NCI-H2227 treated with DMSO at 0.1 percent for 48 hours (cell line): ENCODE data around the gene NEUROD1.
A peak's percentile ranks its signal among the peaks of the same experiment; 100 is the strongest.

ENCODE experiments used
- DNase-seq: peaks from one replicate; lab custom pipeline; 2025; lab: John Stamatoyannopoulos, UW

NEUROD1 gene

GRCh38 chr2:181679544-181679979, 755 bp downstream of the NEUROD1 start:
- DNase-seq: no peak

- DNase-seq: peak; percentile 36
Measured at GRCh38 chr2:181678861-181679543, 1.3 kb downstream of the NEUROD1 start.

DNA sequence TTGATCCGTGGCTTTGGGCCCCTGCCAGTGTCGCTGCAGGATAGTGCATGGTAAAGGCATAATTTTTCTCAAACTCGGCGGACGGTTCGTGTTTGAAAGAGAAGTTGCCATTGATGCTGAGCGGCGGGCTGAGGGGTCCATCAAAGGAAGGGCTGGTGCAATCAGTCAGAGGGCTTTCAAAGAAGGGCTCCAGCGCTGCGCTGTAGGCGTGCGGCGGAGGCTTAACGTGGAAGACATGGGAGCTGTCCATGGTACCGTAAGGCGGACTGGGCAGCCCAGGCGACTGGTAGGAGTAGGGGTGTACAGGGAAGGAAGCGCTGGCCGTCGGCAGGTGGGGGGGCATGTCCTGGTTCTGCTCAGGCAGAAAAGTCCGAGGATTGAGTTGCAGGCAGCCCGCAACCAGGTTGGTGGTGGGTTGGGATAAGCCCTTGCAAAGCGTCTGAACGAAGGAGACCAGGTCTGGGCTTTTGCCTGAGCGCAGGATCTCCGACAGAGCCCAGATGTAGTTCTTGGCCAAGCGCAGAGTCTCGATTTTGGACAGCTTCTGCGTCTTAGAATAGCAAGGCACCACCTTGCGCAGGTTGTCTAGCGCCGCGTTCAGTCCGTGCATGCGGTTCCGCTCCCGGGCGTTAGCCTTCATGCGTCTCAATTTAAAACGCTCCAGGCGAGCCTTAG, 2.3 kb downstream of the NEUROD1 start:
- no peak for DNase-seq

- no peak for DNase-seq
Measured at GRCh38 chr2:181675254-181675653, 5.1 kb downstream of the NEUROD1 start.

GRCh38 chr2:181674461-181674860, 5.9 kb downstream of the NEUROD1 start:
- DNase-seq: no peak

- DNase-seq: peak; percentile 80
Measured at GRCh38 chr2:181673173-181673572, 7.1 kb downstream of the NEUROD1 start.

GRCh38 chr2:181672255-181673008, 7.9 kb downstream of the NEUROD1 start:
- no peak for DNase-seq

- DNase-seq: no peak
Measured at GRCh38 chr2:181670632-181671031, 9.7 kb downstream of the NEUROD1 start.

DNA sequence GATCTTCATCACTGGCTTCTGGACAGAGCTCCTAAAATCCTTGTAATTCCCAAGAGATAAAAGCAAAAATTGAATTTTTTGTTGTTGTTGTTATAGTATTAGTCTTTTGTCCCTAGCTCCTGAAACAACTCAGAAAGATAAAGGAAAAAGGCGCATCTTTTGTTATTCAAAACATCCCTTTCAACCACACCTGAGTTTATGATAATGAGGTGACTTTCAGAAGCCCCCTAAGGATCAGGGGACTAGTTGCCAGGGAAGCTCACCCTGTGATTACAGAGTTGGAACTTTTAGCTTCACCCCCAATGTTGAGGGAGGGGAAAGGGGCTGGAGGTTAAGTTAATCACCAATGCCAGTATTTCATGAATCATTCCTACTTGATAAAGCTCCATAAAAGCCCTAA, 13.1 kb downstream of the NEUROD1 start:
- no peak for DNase-seq

DNA sequence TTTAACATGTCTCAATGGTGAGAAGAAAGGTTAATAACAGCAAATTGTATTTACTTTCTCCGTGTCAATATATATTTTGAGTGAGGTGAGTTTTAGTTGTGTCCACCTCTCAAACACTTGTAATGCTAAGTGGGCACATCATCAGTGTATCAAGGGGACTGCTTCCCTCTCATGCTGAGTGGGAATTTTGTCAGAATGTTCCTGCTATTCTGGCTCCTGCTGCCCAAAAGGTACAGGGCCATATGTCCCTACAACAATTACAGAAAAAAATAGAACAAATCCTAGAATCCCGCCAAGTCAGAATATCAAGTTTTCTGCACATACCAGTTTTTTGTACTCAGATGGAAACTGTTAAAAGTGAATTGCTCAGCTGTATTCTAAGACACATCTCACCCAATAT, 18.0 kb downstream of the NEUROD1 start:
- DNase-seq: no peak

DNA sequence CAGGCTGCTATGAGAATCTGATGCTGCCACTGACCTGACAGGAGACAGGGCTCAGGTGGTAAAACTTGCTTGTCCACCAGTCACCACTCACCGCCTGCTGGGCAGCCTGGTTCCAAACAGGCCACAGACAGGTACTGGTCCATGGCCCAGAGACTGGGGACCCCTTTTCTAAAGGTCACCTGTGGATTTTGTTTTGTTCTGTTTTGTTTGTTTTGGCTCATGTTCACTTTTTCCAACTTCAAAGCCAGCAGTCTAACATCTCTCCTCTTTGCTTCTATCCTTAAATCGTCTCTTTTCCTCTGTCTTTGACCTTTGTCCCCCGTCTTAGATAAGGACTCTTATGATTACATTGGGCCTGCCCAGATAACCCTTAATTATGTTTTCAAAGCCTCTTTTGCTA, 20.1 kb downstream of the NEUROD1 start:
- peak; percentile 77 for DNase-seq

DNA sequence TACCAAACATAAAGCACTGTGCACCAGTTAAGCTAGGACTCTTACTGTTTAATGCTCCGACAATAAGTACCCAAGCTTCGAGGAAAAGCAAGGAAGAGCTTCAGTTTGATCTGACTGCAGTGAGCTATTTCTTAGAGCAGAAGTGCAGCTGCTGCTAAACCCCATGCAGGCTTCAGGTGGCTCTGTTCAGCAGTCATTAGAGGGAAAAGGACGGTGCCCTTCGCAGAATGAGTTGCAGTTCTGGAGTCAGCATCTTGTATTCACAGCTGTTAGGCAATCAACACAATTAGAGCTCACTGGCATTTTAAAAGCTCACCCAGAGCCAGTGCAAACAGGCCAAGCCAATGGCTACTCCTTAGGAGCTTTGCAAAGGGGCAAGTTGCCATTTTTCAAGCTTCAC, 21.9 kb downstream of the NEUROD1 start:
- peak; percentile 46 for DNase-seq

GRCh38 chr2:181657379-181657778, 22.9 kb downstream of the NEUROD1 start:
- no peak for DNase-seq

- peak; percentile 38 for DNase-seq
Measured at GRCh38 chr2:181656450-181657291, 23.6 kb downstream of the NEUROD1 start, which contains the start of gene CERKL. TSS of gene CERKL (minus strand) at chr2:181657105. CDS start at chr2:181657006, 99 bp downstream.

- no peak for DNase-seq
Measured at GRCh38 chr2:181655519-181655918, 24.8 kb downstream of the NEUROD1 start.

DNA sequence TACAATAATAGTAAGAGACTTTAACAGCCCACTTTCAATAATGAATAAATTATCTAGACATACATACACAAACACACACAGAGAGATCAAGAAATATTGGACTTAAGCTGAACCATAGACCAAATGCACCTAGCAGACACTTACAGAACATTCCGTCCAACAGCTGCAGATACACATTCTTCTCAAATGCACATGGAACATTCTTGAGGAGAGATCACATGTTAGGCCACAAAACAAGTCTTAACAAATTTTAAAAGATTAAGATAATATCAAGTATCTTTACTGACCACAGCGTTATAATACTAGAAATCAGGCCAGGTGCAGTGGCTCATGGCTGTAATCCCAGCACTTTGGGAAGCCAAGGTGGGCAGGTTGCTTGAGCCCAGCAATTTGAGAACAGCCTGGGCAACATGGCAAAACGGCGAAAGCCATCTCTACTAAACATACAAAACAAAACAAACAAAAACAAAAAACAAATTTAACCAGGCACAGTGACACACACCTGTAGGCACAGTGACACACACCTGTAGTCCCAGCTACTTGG, 30.8 kb downstream of the NEUROD1 start:
- DNase-seq: no peak

DNA sequence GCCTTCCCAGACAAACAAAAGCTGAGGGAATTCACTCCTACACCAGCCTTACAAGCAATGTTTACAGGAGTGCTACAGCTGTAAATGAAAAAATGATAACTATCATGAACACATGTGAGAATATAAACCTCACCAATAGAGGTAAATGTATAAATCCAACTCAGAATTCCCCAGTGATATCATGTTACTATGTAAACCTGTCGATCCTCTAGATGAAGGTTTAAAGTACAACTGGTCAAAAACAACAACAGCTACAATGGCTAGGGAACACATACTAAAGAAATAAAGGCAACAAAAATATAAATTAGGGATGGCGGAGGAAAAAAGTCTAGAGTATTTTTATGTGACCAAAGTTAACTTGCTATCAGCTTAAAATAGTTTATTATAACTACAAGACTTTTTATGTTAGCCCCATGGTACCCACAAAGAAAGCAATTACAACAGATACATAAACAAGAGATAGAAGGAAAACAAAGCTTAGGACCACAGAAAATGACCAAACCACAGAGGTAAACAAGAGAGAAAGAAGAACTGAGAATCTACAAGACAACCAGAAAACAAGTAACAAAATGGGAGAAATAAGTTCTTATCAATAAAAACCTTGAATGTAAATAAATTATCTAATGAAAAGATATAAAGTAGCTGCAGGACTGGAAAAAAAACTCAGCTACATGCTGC, 31.7 kb downstream of the NEUROD1 start:
- DNase-seq: no peak

- no peak for DNase-seq
Measured at GRCh38 chr2:181646415-181646987, 33.8 kb downstream of the NEUROD1 start.

DNA sequence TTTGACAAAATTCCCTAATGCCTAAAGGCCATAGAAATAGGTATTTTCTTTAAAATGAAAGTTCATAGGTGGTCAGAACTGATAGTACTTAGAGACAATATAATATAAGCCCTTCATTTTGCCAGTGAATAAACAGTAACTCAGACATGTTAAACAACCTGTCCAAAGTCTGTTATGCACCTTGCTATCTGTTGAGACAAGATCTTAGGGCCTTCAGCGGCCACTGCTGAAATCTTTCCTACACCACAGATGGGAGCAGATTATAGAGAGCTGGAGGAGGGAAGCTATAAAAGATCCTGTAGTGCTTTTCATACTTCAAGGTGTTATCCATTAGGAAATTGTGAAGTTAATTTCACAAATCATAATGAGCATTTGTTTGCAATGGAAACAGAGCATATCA, 37.2 kb downstream of the NEUROD1 start:
- no peak for DNase-seq

DNA sequence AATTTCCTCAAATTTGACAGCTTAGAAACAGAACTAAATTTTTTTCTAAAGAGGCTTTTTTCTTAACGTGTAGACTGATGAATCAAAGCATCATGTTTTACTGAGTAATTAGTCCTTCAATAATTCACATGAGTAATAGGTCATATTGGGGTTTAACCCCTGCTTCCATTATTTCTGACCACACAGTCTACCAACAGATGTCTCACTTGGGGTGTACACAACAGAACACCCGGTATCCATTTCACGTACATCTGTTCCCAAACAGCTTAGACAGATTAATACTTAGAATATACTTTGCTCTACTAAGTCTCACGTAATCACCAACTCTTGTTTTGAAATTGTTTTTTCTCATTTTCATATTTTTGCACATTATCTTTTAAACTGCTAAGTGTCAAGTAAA, 38.2 kb downstream of the NEUROD1 start:
- DNase-seq: no peak

- DNase-seq: no peak
Measured at GRCh38 chr2:181639686-181640085, 40.6 kb downstream of the NEUROD1 start.
